ENCODE measurements around the gene ZBTB45.

- TF ChIP-seq POLR2A (IDR thresholded peaks at IDR 0.05; ENCODE audit: low read length) (no peak), GATA1 (IDR thresholded peaks at IDR 0.05; ENCODE audit: low read depth, low read length) (no peak)
Observed at GRCh38 chr19:58516964-58517833, 2.4 kb downstream of the ZBTB45 start.
